Left ventricle myocardium inferior (tissue), 1 donor: ENCODE results near the gene NDST1. TPM values are rescaled to one million over a fixed set of nuclear protein-coding genes. Genes with fewer than 3 reads are reported as not detected.

ENCODE experiments used
- DNase-seq: peaks from one replicate; pipeline ENCODE4 v3.0.0-alpha.2; 2020
- H3K27ac ChIP-seq: fragments of 200-600 bp; replicated peaks from 2 replicates; pipeline ENCODE4 v1.8.0; 2021
- H3K27me3 ChIP-seq: fragments of 200-600 bp; 2 replicates; pipeline ENCODE4 v1.8.0; 2021; ENCODE audit warnings: low read depth
- H3K36me3 ChIP-seq: fragments of 200-600 bp; 2 replicates; pipeline ENCODE4 v1.8.0; 2021
- H3K4me1 ChIP-seq: fragments of 200-600 bp; 2 replicates; pipeline ENCODE4 v1.8.0; 2021
- H3K4me3 ChIP-seq: fragments of 200-600 bp; 2 replicates; pipeline ENCODE4 v1.8.0; 2021; ENCODE audit warnings: mild to moderate bottlenecking, moderate library complexity
- H3K9me3 ChIP-seq: fragments of 200-600 bp; replicated peaks from 2 replicates; pipeline ENCODE4 v1.8.0; 2021
- intact Hi-C: fragments of 100-400 bp; cut with micrococcal nuclease; formaldehyde crosslinking; loops from one replicate; pipeline ENCODE4 v1.11.0; 2022
- total RNA-seq: library from RNA; stranded (reverse); fragmentation: NEBNext Ultra II Directional; extraction: Animal tissue kit (Norgen Biotek cat#: 25700); gene quantifications from one replicate; pipeline ENCODE4 v1.2.1, GENCODE V29; 2021
- TF ChIP-seq, protein P1 (sequence below): fragments of 200-600 bp; IDR thresholded peaks from 2 replicates; pipeline ENCODE4 v1.8.0; 2021; ENCODE audit warnings: antibody characterized with exemption, mild to moderate bottlenecking, borderline replicate concordance
- donor health status: DM: no; HTN: yes; CAD: no; lungs with severe emphysema.

NDST1 gene
- total RNA-seq, 1 donor from 2014 or later, result 58.9 TPM

DNA sequence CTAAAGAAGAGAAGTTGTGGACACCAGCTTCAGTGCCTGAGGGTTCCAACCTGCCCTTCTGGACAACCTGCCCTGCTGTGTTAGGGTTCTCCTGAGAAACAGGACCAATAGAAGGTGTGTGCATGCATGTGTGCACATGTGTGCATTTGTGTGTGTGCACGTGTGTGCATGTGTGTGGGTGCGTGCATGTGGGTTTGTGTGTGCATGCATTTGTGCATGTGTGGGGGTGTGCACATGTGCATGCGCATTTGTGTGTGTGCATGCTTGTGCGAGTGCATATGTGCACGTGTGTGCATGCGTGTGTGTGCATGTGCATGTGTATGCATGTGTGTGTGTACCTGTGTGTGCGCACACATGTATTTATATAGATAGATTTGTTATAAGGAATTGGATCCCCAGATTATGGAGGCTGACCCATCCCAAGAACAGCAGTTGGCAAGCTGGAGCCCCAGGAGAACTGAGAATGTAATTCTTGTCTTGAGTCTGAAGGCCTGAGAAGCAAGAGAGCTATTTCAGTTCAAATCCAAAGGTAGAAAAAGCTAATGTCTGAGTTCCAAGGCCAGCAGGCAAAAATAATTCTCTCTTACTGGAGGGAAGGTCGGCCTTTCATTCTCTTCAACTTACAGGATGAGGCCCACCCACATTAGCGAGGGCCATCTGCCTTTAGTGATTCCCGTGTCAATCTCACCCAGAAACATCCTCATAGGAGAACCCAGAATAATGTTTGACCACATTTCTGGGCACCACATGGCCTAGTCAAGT, 69.6 kb downstream of the NDST1 start:
- Histone ChIP-seq H3K27ac (no peak overlapping the region), H3K4me3 (no peak overlapping the region), H3K27me3 (no peaks in the 10 kb centered on the region), H3K36me3 (no peaks in the 10 kb centered on the region), H3K4me1 (peaks cover 8% of the 10 kb centered on the region), H3K9me3 (no peaks in the 10 kb centered on the region)
- no peak for DNase-seq
- intact Hi-C loops, result no loop called here
- TF ChIP-seq, protein P1, sequence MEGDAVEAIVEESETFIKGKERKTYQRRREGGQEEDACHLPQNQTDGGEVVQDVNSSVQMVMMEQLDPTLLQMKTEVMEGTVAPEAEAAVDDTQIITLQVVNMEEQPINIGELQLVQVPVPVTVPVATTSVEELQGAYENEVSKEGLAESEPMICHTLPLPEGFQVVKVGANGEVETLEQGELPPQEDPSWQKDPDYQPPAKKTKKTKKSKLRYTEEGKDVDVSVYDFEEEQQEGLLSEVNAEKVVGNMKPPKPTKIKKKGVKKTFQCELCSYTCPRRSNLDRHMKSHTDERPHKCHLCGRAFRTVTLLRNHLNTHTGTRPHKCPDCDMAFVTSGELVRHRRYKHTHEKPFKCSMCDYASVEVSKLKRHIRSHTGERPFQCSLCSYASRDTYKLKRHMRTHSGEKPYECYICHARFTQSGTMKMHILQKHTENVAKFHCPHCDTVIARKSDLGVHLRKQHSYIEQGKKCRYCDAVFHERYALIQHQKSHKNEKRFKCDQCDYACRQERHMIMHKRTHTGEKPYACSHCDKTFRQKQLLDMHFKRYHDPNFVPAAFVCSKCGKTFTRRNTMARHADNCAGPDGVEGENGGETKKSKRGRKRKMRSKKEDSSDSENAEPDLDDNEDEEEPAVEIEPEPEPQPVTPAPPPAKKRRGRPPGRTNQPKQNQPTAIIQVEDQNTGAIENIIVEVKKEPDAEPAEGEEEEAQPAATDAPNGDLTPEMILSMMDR, result no peak

DNA sequence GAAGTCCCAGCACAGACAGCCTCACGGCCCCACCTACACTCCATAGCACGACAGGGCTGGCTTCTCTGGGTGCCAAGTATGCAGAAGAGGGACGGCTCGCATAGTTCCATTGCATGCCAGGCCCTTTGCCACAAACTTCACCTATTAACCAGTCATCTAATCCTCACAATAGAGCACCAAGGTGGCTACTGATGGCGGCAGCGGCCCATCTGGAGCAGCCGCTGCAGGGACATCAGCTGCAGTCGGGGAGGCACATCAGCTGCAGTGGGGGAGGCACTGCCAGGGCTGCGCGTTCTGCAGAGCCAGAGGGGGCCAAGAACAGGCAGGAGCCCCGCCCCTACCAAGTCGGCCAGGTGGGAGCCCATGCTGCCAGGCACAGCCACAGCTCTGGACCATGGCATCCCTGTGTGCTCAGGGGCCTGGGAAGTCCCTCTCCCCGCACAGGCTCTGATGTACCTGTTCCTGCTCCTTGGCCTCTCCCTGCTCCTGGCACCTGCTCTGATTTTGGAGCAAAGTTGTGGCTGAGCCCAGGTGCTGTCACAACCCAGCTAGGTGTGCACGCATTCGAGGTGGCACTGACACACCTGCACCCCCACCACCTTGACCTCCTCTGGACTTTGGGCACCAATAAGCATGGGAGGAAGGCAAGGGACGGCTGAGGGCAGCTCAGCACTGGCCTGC, 71.0 kb downstream of the NDST1 start:
- no peak for DNase-seq
- peaks cover 9% of the 10 kb centered on the region for H3K4me1 ChIP-seq

DNA sequence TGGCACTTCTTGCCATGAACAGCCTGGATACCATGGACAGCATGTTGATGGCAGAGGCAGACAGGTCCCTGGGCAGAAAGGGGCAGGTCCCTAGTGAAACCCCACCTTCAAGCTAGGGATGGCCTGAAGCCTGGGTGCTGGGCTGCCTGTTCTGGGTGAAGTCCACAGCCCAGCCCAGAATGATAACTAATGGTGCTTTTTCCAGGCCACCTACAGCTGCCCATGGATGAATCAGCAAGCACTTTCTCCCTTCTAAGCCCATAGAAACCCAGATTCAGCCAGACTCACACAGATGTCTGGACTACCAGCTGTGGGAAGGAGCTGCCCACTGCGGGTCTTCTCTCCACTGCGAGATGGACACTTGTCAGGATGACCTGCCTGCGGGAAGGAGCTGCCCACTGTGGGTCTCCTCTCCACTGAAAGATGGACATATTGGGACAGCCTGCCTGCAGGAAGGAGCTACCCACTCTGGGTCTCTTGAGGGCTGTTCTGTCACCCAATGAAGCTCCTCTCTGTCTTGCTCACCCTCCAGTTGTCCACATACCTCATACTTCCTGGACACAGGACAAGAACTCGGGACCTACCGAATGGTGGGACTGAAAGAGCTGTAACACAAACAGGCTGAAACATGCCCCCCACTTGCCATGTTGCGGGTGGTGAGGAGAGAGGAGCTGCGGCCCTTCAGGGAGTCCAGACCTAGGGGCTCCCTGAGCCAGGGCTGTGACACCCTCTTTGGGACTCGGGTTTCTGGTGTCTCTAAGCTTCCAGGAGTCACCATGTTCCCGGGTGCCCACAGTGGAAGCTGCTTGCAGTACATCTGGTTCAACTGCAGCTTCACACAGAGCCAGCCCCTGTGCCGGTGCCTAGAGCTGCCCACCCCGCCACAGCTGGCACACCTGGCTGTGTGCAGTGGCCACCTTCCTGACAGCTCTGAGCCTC, 71.8 kb downstream of the NDST1 start:
- intact Hi-C loops, result no loop called here

More for the DNA sequence above, 71.0 kb downstream of the NDST1 start:
- intact Hi-C loops, result no loop called here
- Histone ChIP-seq H3K4me3 (no peak overlapping the region), H3K9me3 (no peaks in the 10 kb centered on the region), H3K27ac (no peak overlapping the region), H3K36me3 (no peaks in the 10 kb centered on the region), H3K27me3 (no peaks in the 10 kb centered on the region)
- TF ChIP-seq, protein P1, result no peak

DNA sequence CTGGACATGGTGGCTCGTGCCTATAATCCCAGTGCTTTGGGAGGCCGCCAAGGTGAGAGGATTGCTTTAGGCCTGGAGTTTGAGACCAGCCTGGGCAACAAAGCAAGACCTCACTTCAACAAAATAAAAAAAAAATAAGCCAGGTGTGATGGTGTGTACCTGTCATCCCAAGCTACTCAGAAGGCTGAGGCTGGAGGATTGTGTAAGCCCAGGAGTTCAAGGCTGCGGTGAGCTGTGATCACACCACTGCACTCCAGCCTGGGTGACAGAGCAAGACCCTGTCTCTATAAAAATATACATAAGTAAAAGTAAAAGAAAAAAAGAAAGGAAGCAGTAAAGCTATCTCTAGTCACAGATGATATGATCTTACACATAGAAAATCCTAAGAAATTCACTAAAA, 73.0 kb downstream of the NDST1 start:
- intact Hi-C loops, result no loop called here
- Histone ChIP-seq H3K4me3 (no peak overlapping the region), H3K27ac (no peak overlapping the region), H3K4me1 (peaks cover 12% of the 10 kb centered on the region), H3K9me3 (no peaks in the 10 kb centered on the region), H3K27me3 (no peaks in the 10 kb centered on the region), H3K36me3 (no peaks in the 10 kb centered on the region)
- DNase-seq, result no peak
- TF ChIP-seq, protein P1, result no peak

More for the DNA sequence above, 71.8 kb downstream of the NDST1 start:
- H3K4me3 ChIP-seq, result no peak overlapping the region
- no peaks in the 10 kb centered on the region for H3K27me3 ChIP-seq
- DNase-seq, result no peak
- H3K36me3 ChIP-seq, result no peaks in the 10 kb centered on the region
- peaks cover 9% of the 10 kb centered on the region for H3K4me1 ChIP-seq
- TF ChIP-seq, protein P1, result no peak
- H3K27ac ChIP-seq, result no peak overlapping the region
- H3K9me3 ChIP-seq, result no peaks in the 10 kb centered on the region
